IMR-90 (cell line): Measurements from ENCODE around the gene TBC1D22A. TPM values are rescaled to one million over a fixed set of nuclear protein-coding genes. Genes with fewer than 3 reads are reported as not detected.

Experiments
- ATAC-seq: fragments of 200-7000 bp; cut with Tn5 transposase; 2 replicates; pipeline ENCODE4 v1.9.1; 2020; ENCODE audit warnings: low read depth, mild to moderate bottlenecking, moderate library complexity
- BruUV-seq: library from RNA; stranded (reverse); fragments of 400-500 nt; replicated peaks from 2 replicates; lab custom pipeline; 2021; lab: Mats Ljungman, UMichigan
- CTCF ChIA-PET: fragments of 300-600 bp; formaldehyde crosslinking; extraction: SDS; loops from one replicate; lab custom pipeline; 2021; ENCODE audit warnings: antibody characterized with exemption; lab: Yijun Ruan, JAX
- POLR2A ChIA-PET: fragments of 300-600 bp; sonication (Branson Sonifier 250); formaldehyde crosslinking; loops from one replicate; lab custom pipeline; 2022; ENCODE audit warnings: antibody characterized with exemption; ENCODE audit not compliant: unreplicated experiment; lab: Charles Lee
- DNase-seq: peaks from one replicate; pipeline ENCODE4 v3.0.0; 2013
- H2AFZ ChIP-seq: replicated peaks from 2 replicates; pipeline ENCODE3; 2013; ENCODE audit warnings: low read length, mild to moderate bottlenecking; ENCODE audit not compliant: poor library complexity
- H2AK5ac ChIP-seq: 2 replicates; pipeline ENCODE4 v1.6.1; 2013; ENCODE audit warnings: low read depth, low read length, inconsistent platforms
- H2AK9ac ChIP-seq: replicated peaks from 2 replicates; pipeline ENCODE3; 2013; ENCODE audit warnings: mild to moderate bottlenecking, low read depth, low read length, moderate library complexity; ENCODE audit not compliant: poor library complexity
- H2BK120ac ChIP-seq: 2 replicates; pipeline ENCODE4 v1.6.1; 2013; ENCODE audit warnings: low read depth, low read length, inconsistent platforms
- H2BK15ac ChIP-seq: 3 replicates; pipeline ENCODE4 v1.6.1; 2013; ENCODE audit warnings: low read depth, low read length, inconsistent platforms
- H2BK20ac ChIP-seq: 2 replicates; pipeline ENCODE4 v1.6.1; 2013; ENCODE audit warnings: low read depth, mild to moderate bottlenecking, inconsistent platforms, low read length, moderate library complexity
- H2BK5ac ChIP-seq: 2 replicates; pipeline ENCODE4 v1.6.1; 2013; ENCODE audit warnings: mild to moderate bottlenecking, low read depth, low read length, inconsistent platforms; ENCODE audit not compliant: poor library complexity, severe bottlenecking
- H3K14ac ChIP-seq: replicated peaks from 2 replicates; pipeline ENCODE4 v1.6.1; 2013; ENCODE audit warnings: low read depth, low read length, inconsistent platforms
- H3K18ac ChIP-seq: 2 replicates; pipeline ENCODE4 v1.6.1; 2013; ENCODE audit warnings: low read depth, low read length, control low read depth
- H3K23ac ChIP-seq: 2 replicates; pipeline ENCODE4 v1.6.1; 2013; ENCODE audit warnings: low read depth, low read length, inconsistent platforms
- H3K27ac ChIP-seq: 2 replicates; pipeline ENCODE4 v1.5.1; 2013; ENCODE audit warnings: mild to moderate bottlenecking, control low read depth, low read length; ENCODE audit not compliant: insufficient read depth
- H3K27me3 ChIP-seq: 2 replicates; pipeline ENCODE4 v1.6.1; 2013; ENCODE audit warnings: low read length; ENCODE audit not compliant: control insufficient read depth, insufficient read depth
- H3K36me3 ChIP-seq: 2 replicates; pipeline ENCODE4 v1.6.1; 2013; ENCODE audit warnings: low read length, mixed read lengths; ENCODE audit not compliant: control insufficient read depth, insufficient read depth
- H3K4ac ChIP-seq: 2 replicates; pipeline ENCODE4 v1.6.1; 2013; ENCODE audit warnings: low read depth, low read length, inconsistent platforms
- H3K4me1 ChIP-seq: 2 replicates; pipeline ENCODE4 v1.6.1; 2013; ENCODE audit warnings: low read length, mixed read lengths; ENCODE audit not compliant: control insufficient read depth, insufficient read depth
- H3K4me2 ChIP-seq: 2 replicates; pipeline ENCODE4 v1.6.1; 2013; ENCODE audit warnings: low read depth, mild to moderate bottlenecking, control low read depth, low read length, moderate library complexity
- H3K4me3 ChIP-seq: 2 replicates; pipeline ENCODE4 v1.5.1; 2013; ENCODE audit warnings: low read depth, mild to moderate bottlenecking, control low read depth, low read length, moderate library complexity; ENCODE audit not compliant: insufficient read depth
- H3K56ac ChIP-seq: 2 replicates; pipeline ENCODE4 v1.6.1; 2013; ENCODE audit warnings: low read length, inconsistent platforms; ENCODE audit not compliant: insufficient read depth; ENCODE audit errors: extremely low read depth
- H3K79me1 ChIP-seq, 2 experiments: 2 replicates each; pipeline ENCODE4 v1.6.1; 2013; ENCODE audit warnings: low read length in 2 of 2, inconsistent platforms in 1 of 2, low read depth in 1 of 2
- H3K9ac ChIP-seq: 2 replicates; pipeline ENCODE4 v1.6.1; 2013; ENCODE audit warnings: low read depth, low read length, control low read depth
- H3K9me1 ChIP-seq: 2 replicates; pipeline ENCODE4 v1.6.1; 2013; ENCODE audit warnings: low read length, inconsistent platforms; ENCODE audit not compliant: insufficient read depth
- H3K9me3 ChIP-seq: 2 replicates; pipeline ENCODE4 v1.6.1; 2013; ENCODE audit warnings: low read length; ENCODE audit not compliant: control insufficient read depth, insufficient read depth
- H4K20me1 ChIP-seq: 2 replicates; pipeline ENCODE4 v1.6.1; 2013; ENCODE audit warnings: low read length, inconsistent platforms; ENCODE audit not compliant: insufficient read depth
- H4K5ac ChIP-seq: 2 replicates; pipeline ENCODE4 v1.6.1; 2013; ENCODE audit warnings: mild to moderate bottlenecking, low read depth, low read length, control low read depth
- H4K8ac ChIP-seq, 2 experiments: 2 replicates each; pipeline ENCODE4 v1.6.1; 2013; ENCODE audit warnings: low read depth in 2 of 2, low read length in 2 of 2, control low read depth in 1 of 2, inconsistent platforms in 1 of 2
- H4K91ac ChIP-seq: 2 replicates; pipeline ENCODE4 v1.6.1; 2013; ENCODE audit warnings: low read depth, low read length, inconsistent platforms; ENCODE audit not compliant: insufficient read depth
- BHLHE40 ChIP-seq: fragments of 150-350 bp; IDR thresholded peaks from 2 replicates; pipeline ENCODE4 v1.6.1; 2016; ENCODE audit warnings: mild to moderate bottlenecking, low read depth, low read length
- CHD1 ChIP-seq: IDR thresholded peaks from 2 replicates; pipeline ENCODE4 v1.6.1; 2012; ENCODE audit warnings: low read depth, low read length, improper control_type of control experiment
- CTCF ChIP-seq: conservative IDR thresholded peaks from 2 replicates; pipeline ENCODE4 v1.5.1; 2012; ENCODE audit warnings: mild to moderate bottlenecking, low read depth, low read length, improper control_type of control experiment
- FOS ChIP-seq: fragments of 150-350 bp; IDR thresholded peaks from 2 replicates; pipeline ENCODE4 v1.6.1; 2016; ENCODE audit warnings: low read depth, low read length
- MAFK ChIP-seq: IDR thresholded peaks from 2 replicates; pipeline ENCODE4 v1.6.1; 2012; ENCODE audit warnings: low read depth, low read length, improper control_type of control experiment
- MAZ ChIP-seq: IDR thresholded peaks from 2 replicates; pipeline ENCODE4 v1.6.1; 2012; ENCODE audit warnings: low read depth, mild to moderate bottlenecking, low read length, improper control_type of control experiment, moderate library complexity, borderline replicate concordance
- MXI1 ChIP-seq: IDR thresholded peaks from 2 replicates; pipeline ENCODE4 v1.6.1; 2012; ENCODE audit warnings: low read depth, mild to moderate bottlenecking, low read length, moderate library complexity, borderline replicate concordance
- NFE2L2 ChIP-seq: fragments of 150-350 bp; IDR thresholded peaks from 2 replicates; pipeline ENCODE4 v1.6.1; 2016; ENCODE audit warnings: low read depth, mild to moderate bottlenecking, low read length
- POLR2A ChIP-seq: IDR thresholded peaks from 2 replicates; pipeline ENCODE4 v1.6.1; 2012; ENCODE audit warnings: mild to moderate bottlenecking, low read depth, low read length
- RAD21 ChIP-seq: IDR thresholded peaks from 2 replicates; pipeline ENCODE4 v1.6.1; 2012; ENCODE audit warnings: low read length, improper control_type of control experiment
- RCOR1 ChIP-seq: IDR thresholded peaks from 2 replicates; pipeline ENCODE4 v1.6.1; 2012; ENCODE audit warnings: mild to moderate bottlenecking, low read length, improper control_type of control experiment; ENCODE audit not compliant: insufficient replicate concordance
- RFX5 ChIP-seq: IDR thresholded peaks from 2 replicates; pipeline ENCODE4 v1.8.0; 2012; ENCODE audit warnings: low read depth, mild to moderate bottlenecking, low read length, moderate library complexity
- SMC3 ChIP-seq: fragments of 150-350 bp; IDR thresholded peaks from 2 replicates; pipeline ENCODE4 v1.6.1; 2016; ENCODE audit warnings: low read depth, mild to moderate bottlenecking, antibody characterized with exemption, low read length, moderate library complexity
- USF2 ChIP-seq: fragments of 150-350 bp; IDR thresholded peaks from 2 replicates; pipeline ENCODE4 v1.6.1; 2017; ENCODE audit warnings: mild to moderate bottlenecking, antibody characterized with exemption, low read length, low read depth
- WGBS, 2 experiments: methylation state at CpG; one replicate each; pipeline versions ENCODE4 v1.1.5 to v1.1.7; 2013; ENCODE audit warnings: missing lambda C conversion rate in 2 of 2; ENCODE audit not compliant: insufficient read length in 1 of 2; ENCODE audit errors: extremely low coverage in 2 of 2; 5-methylcytosine and 5-hydroxymethylcytosine counted together
- dilution Hi-C: fragments of 300-500 bp; cut with HindIII; formaldehyde crosslinking; loops from one replicate; pipeline ENCODE4 v1.14.3; 2018; ENCODE audit warnings: low sequenced_read_pairs; ENCODE audit not compliant: unreplicated experiment
- in situ Hi-C: fragments of 300-500 bp; cut with MboI; formaldehyde crosslinking; loops from 3 replicates; pipeline ENCODE4 v1.14.3; 2019; ENCODE audit warnings: low sequenced_read_pairs, inconsistent platforms, mixed read lengths
- intact Hi-C: fragments of 100-400 bp; cut with micrococcal nuclease; formaldehyde crosslinking; loops from 2 replicates; pipeline ENCODE4 v1.10.0; 2022
- polyA plus RNA-seq, 3 experiments: library from polyadenylated mRNA; depleted of rRNA; stranded (reverse); fragments of >200 nt; gene quantifications; 2 replicates each; pipeline ENCODE4 v1.2.3, GENCODE V29; 2012; ENCODE audit warnings: low replicate concordance in 1 of 3
- total RNA-seq: library from RNA; depleted of rRNA; stranded (reverse); fragments of >200 nt; gene quantifications from 2 replicates; pipeline ENCODE4 v1.2.3, GENCODE V29; 2012
- TF ChIP-seq, protein P1 (sequence below): fragments of 150-350 bp; IDR thresholded peaks from 2 replicates; pipeline ENCODE4 v1.6.1; 2016; ENCODE audit warnings: low read depth, mild to moderate bottlenecking, low read length, moderate library complexity, borderline replicate concordance

TBC1D22A gene
- total and polyA plus RNA-seq, 2 of the 4 experiments (the other 2 are of a cell fraction): 9.0 to 16.7 TPM

DNA sequence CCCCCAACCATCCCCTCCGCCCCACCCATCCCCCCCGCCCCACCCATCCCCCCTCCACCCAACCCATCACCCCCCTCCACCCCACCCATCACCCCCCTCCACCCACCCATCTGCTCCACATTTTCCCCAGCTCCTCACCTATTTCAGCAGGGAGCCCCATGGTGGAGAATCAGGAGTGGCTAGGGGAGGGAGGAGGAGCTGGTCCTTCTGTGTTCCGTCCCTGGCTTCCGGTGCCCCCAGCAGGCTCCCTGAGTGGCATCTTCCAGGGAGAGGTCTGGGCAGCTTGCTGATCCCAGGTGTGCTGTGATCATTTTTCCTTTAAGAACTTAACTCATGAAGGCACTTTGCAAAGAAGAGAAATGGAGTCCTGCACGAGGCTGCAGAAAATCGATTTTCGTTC is 365.8 kb downstream of the TBC1D22A start:
- no peak overlapping the region for H2BK120ac ChIP-seq
- H3K9ac ChIP-seq: no peak overlapping the region
- ATAC-seq: no peak
- H2AFZ ChIP-seq: no peak overlapping the region
- no peak overlapping the region for H3K27ac ChIP-seq
- no peak overlapping the region for H3K18ac ChIP-seq
- no peaks in the 10 kb centered on the region; the same call in 1 of the 2 replicates for H4K20me1 ChIP-seq
- no peak overlapping the region for H3K14ac ChIP-seq
- H3K4ac ChIP-seq: no peak overlapping the region
- dilution Hi-C loops (no loop called here), intact Hi-C loops (no loop called here), in situ Hi-C loops (no loop called here)
- H3K79me1 ChIP-seq: no peaks in the 10 kb centered on the region
- no peak overlapping the region for H2BK20ac ChIP-seq
- no peak overlapping the region for H2BK5ac ChIP-seq
- no TSS peak for BruUV-seq
- H3K36me3 ChIP-seq: peaks cover 2% of the 10 kb centered on the region; the same call in 1 of the 2 replicates
- no peak for DNase-seq
- H3K4me3 ChIP-seq: no peak overlapping the region
- no peaks in the 10 kb centered on the region for H3K9me1 ChIP-seq
- no peak overlapping the region for H2AK5ac ChIP-seq
- no peak overlapping the region for H2BK15ac ChIP-seq
- H3K27me3 ChIP-seq: no peaks in the 10 kb centered on the region
- H3K23ac ChIP-seq: no peak overlapping the region
- no peak overlapping the region for H3K56ac ChIP-seq
- no peak overlapping the region for H3K4me2 ChIP-seq
- ChIA-PET CTCF (no interaction called here), POLR2A (no interaction called here)
- H3K9me3 ChIP-seq: no peaks in the 10 kb centered on the region
- no peaks in the 10 kb centered on the region for H3K4me1 ChIP-seq
- H4K91ac ChIP-seq: no peak overlapping the region
- H2AK9ac ChIP-seq: no peak overlapping the region
- TF ChIP-seq NFE2L2 (no peak), CHD1 (no peak), MAFK (no peak), POLR2A (no peak), RCOR1 (no peak), RAD21 (no peak), MAZ (no peak), FOS (no peak), MXI1 (no peak), USF2 (no peak), SMC3 (no peak), RFX5 (no peak), CTCF (no peak), BHLHE40 (no peak)
- TF ChIP-seq, protein P1, sequence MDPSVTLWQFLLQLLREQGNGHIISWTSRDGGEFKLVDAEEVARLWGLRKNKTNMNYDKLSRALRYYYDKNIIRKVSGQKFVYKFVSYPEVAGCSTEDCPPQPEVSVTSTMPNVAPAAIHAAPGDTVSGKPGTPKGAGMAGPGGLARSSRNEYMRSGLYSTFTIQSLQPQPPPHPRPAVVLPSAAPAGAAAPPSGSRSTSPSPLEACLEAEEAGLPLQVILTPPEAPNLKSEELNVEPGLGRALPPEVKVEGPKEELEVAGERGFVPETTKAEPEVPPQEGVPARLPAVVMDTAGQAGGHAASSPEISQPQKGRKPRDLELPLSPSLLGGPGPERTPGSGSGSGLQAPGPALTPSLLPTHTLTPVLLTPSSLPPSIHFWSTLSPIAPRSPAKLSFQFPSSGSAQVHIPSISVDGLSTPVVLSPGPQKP: no peak
- WGBS, 2 experiments: no CpG with 5 or more reads among the region's 7 CpGs
- no peak overlapping the region for H4K5ac ChIP-seq
- H4K8ac ChIP-seq: no peak overlapping the region
